Keratinocyte (primary cell): ENCODE data around the gene TMEM242. TPM values are rescaled to one million over a fixed set of nuclear protein-coding genes. Genes with fewer than 3 reads are reported as not detected.

ENCODE experiments used
- DNase-seq: peaks from one replicate; pipeline ENCODE4 v3.0.0-alpha.2; 2011; ENCODE audit warnings: low read depth, missing footprints, low spot score
- FAIRE-seq: peaks from 2 replicates; lab custom pipeline; 2011; peaks lifted over from hg19 to GRCh38; lab: Jason Lieb, UNC
- H2AFZ ChIP-seq: 2 replicates; pipeline ENCODE4 v1.6.0; 2012; ENCODE audit warnings: low read length, control low read depth, inconsistent platforms; ENCODE audit not compliant: control insufficient read depth
- H3K27ac ChIP-seq: 2 replicates; pipeline ENCODE4 v1.5.1; 2011; ENCODE audit warnings: low read length; ENCODE audit not compliant: control insufficient read depth, insufficient read depth
- H3K27me3 ChIP-seq: 3 replicates; pipeline ENCODE4 v1.6.0; 2011; ENCODE audit warnings: low read length; ENCODE audit not compliant: control insufficient read depth, insufficient read depth; ENCODE audit errors: extremely low read depth
- H3K36me3 ChIP-seq, 2 experiments: 2 replicates in 1 of 2; 3 replicates in 1 of 2; pipeline ENCODE4 v1.5.1; 2011; ENCODE audit warnings: low read length in 2 of 2, mild to moderate bottlenecking in 1 of 2; ENCODE audit not compliant: control insufficient read depth in 2 of 2, insufficient read depth in 2 of 2; ENCODE audit errors: extremely low read depth in 1 of 2
- H3K4me1 ChIP-seq: 3 replicates; pipeline ENCODE4 v1.5.1; 2011; ENCODE audit warnings: low read length; ENCODE audit not compliant: control insufficient read depth, insufficient read depth; ENCODE audit errors: extremely low read depth
- H3K4me2 ChIP-seq: 3 replicates; pipeline ENCODE4 v1.6.0; 2011; ENCODE audit warnings: low read depth, low read length; ENCODE audit not compliant: control insufficient read depth, insufficient read depth; ENCODE audit errors: extremely low read depth
- H3K4me3 ChIP-seq, 3 experiments: fragments of 200-600 bp in 1 of 3; sonication (generic) in 1 of 3; 2 replicates in 2 of 3; 3 replicates in 1 of 3; pipeline ENCODE4 v1.5.1; 2011 to 2016; ENCODE audit warnings: low read length in 3 of 3, mild to moderate bottlenecking in 3 of 3, control low read depth in 2 of 3, inconsistent platforms in 1 of 3, low read depth in 1 of 3, mixed read lengths in 1 of 3, mixed run types in 1 of 3, moderate library complexity in 1 of 3; ENCODE audit not compliant: control insufficient read depth in 2 of 3, insufficient read depth in 2 of 3; ENCODE audit errors: extremely low read depth in 1 of 3
- H3K79me2 ChIP-seq: 2 replicates; pipeline ENCODE4 v1.6.0; 2012; ENCODE audit warnings: low read length; ENCODE audit not compliant: control insufficient read depth, insufficient read depth
- H3K9ac ChIP-seq: 3 replicates; pipeline ENCODE4 v1.6.0; 2011; ENCODE audit warnings: low read length; ENCODE audit not compliant: control insufficient read depth, insufficient read depth; ENCODE audit errors: extremely low read depth
- H3K9me1 ChIP-seq: 3 replicates; pipeline ENCODE4 v1.6.0; 2011; ENCODE audit warnings: low read length; ENCODE audit not compliant: control insufficient read depth, insufficient read depth; ENCODE audit errors: extremely low read depth
- H3K9me3 ChIP-seq: 2 replicates; pipeline ENCODE4 v1.5.1; 2012; ENCODE audit warnings: low read depth, low read length; ENCODE audit not compliant: control insufficient read depth
- H4K20me1 ChIP-seq: 3 replicates; pipeline ENCODE4 v1.6.0; 2011; ENCODE audit warnings: low read length; ENCODE audit not compliant: control insufficient read depth, insufficient read depth; ENCODE audit errors: extremely low read depth
- CTCF ChIP-seq, 3 experiments: IDR thresholded peaks in 1 of 3; conservative IDR thresholded peaks in 1 of 3; optimal IDR thresholded peaks in 1 of 3; 2 replicates in 2 of 3; 3 replicates in 1 of 3; pipeline versions ENCODE3 to v1.5.1; 2011; ENCODE audit warnings: low read length in 3 of 3, mild to moderate bottlenecking in 3 of 3, moderate library complexity in 2 of 3, control low read depth in 1 of 3, inconsistent platforms in 1 of 3; ENCODE audit not compliant: insufficient read depth in 2 of 3; ENCODE audit errors: extremely low read depth in 1 of 3
- EZH2 ChIP-seq: IDR thresholded peaks from one replicate; pipeline ENCODE4 v1.6.1; 2012; ENCODE audit warnings: inconsistent platforms, mild to moderate bottlenecking, low read length, moderate library complexity
- dilution Hi-C: fragments of 300-500 bp; cut with MboI; formaldehyde crosslinking; loops from one replicate; pipeline ENCODE4 v1.7.0; 2020; ENCODE audit warnings: low sequenced_read_pairs; ENCODE audit not compliant: extremely low pct_ligation_motif_present
- polyA plus RNA-seq, 5 experiments: library from polyadenylated mRNA; depleted of rRNA in 3 of 5; stranded (reverse) in 3 of 5; stranded (forward) in 1 of 5; unstranded in 1 of 5; fragments of >200 nt; gene quantifications; 1 replicate in 1 of 5; 2 replicates in 3 of 5; 3 replicates in 1 of 5; pipeline versions ENCODE4 v1.2.1 to v1.2.3, GENCODE V29; 2011 to 2012; ENCODE audit warnings: missing spikeins in 2 of 5, low read depth in 1 of 5, low replicate concordance in 1 of 5

Gene TMEM242
- polyA plus RNA-seq, 1 donor (not counting 4 experiments of a cell fraction or from before 2014, with no cell fraction given), result 11.0 TPM

GRCh38 chr6:157370755-157371154, 47.4 kb upstream of the TMEM242 start:
- Histone ChIP-seq H2AFZ (no peak overlapping the region), H3K9me1 (no peaks in the 10 kb centered on the region), H3K27ac (no peak overlapping the region), H3K9ac (no peak overlapping the region), H3K27me3 (no peaks in the 10 kb centered on the region), H3K4me3 (no peak overlapping the region), H3K4me1 (no peaks in the 10 kb centered on the region), H3K36me3 (no peaks in the 10 kb centered on the region), H4K20me1 (no peaks in the 10 kb centered on the region), H3K9me3 (no peaks in the 10 kb centered on the region), H3K4me2 (no peak overlapping the region), H3K79me2 (no peaks in the 10 kb centered on the region)
- DNase-seq (no peak), FAIRE-seq (no peak)
- dilution Hi-C loops, result no loop called here
- TF ChIP-seq CTCF (optimal IDR thresholded peaks at IDR 0.05 in 1 of 3, IDR thresholded peaks at IDR 0.05 in 1 of 3, conservative IDR thresholded peaks at IDR 0.05 in 1 of 3; ENCODE audit: extremely low read depth in 1 of 3, insufficient read depth in 2 of 3, low read length in 3 of 3) (no peak), EZH2 (no peak)

- Histone ChIP-seq H3K9ac (no peak overlapping the region), H3K79me2 (no peaks in the 10 kb centered on the region), H3K4me2 (no peak overlapping the region), H3K9me1 (no peaks in the 10 kb centered on the region), H3K4me1 (no peaks in the 10 kb centered on the region), H3K4me3 (no peak overlapping the region), H3K36me3 (no peaks in the 10 kb centered on the region), H3K27me3 (no peaks in the 10 kb centered on the region), H2AFZ (no peak overlapping the region), H4K20me1 (no peaks in the 10 kb centered on the region), H3K9me3 (no peaks in the 10 kb centered on the region), H3K27ac (no peak overlapping the region)
- dilution Hi-C loops, result no loop called here
- no peak for TF ChIP-seq EZH2
- TF ChIP-seq CTCF (optimal IDR thresholded peaks at IDR 0.05 in 1 of 3, IDR thresholded peaks at IDR 0.05 in 1 of 3, conservative IDR thresholded peaks at IDR 0.05 in 1 of 3; ENCODE audit: extremely low read depth in 1 of 3, insufficient read depth in 2 of 3, low read length in 3 of 3), result no peak
- no peak for FAIRE-seq
- no peak for DNase-seq
Observed at GRCh38 chr6:157368359-157369049, 45.2 kb upstream of the TMEM242 start.
